Measurements from ENCODE around the gene LYST. TPM values are rescaled to one million over a fixed set of nuclear protein-coding genes. Genes with fewer than 3 reads are reported as not detected.

LYST gene
- total and polyA plus RNA-seq, 2 of the 8 experiments (the other 6 are each of a cell fraction or from before 2014, with no cell fraction given) = 0.29 to 0.58 TPM

- TF ChIP-seq POLR2AphosphoS5 (IDR thresholded peaks at IDR 0.05; ENCODE audit: low read depth, low read length) (peak; percentile 36; the same call in 1 of the 2 replicates), SP2 (IDR thresholded peaks at IDR 0.05; ENCODE audit: low read length) (no peak), SIN3A (conservative IDR thresholded peaks at IDR 0.05 in 1 of 2, IDR thresholded peaks at IDR 0.05 in 1 of 2; ENCODE audit: low read depth in 1 of 2, low read length in 2 of 2) (no peak), CTCF (IDR thresholded peaks at IDR 0.05; ENCODE audit: control extremely low read depth in 1 of 3, insufficient read depth in 1 of 3, low read depth in 1 of 3, low read length in 3 of 3) (no peak), BRCA1 (IDR thresholded peaks at IDR 0.05; ENCODE audit: low read depth, low read length) (no peak)
Observed at GRCh38 chr1:235649368-235650163, 217.1 kb downstream of the LYST start, which contains the start of gene GNG4 (continued).

Measured in H1 (cell line).